Activated CD4-positive, alpha-beta memory T cell treated with anti-CD3 and anti-CD28 coated beads, Interleukin-2, amount 10 ng/mL, durations not matched to agents 7 days and 5 days (primary cell): Measurements from ENCODE around the gene AKIRIN2. TPM values are rescaled to one million over a fixed set of nuclear protein-coding genes. Genes with fewer than 3 reads are reported as not detected.

Experiments
- CTCF ChIA-PET: fragments of 350-600 bp; sonication (Branson Sonifier 250); formaldehyde crosslinking; loops from one replicate; lab custom pipeline; 2021; ENCODE audit warnings: antibody characterized with exemption, inconsistent platforms; lab: Charles Lee
- POLR2A ChIA-PET: fragments of 350-600 bp; sonication (Branson Sonifier 250); formaldehyde crosslinking; loops from one replicate; lab custom pipeline; 2021; ENCODE audit warnings: antibody characterized with exemption; lab: Charles Lee
- DNase-seq: peaks from one replicate; pipeline ENCODE4 v3.0.0-alpha.2; 2020
- H3K27ac Mint-ChIP-seq: one replicate; pipeline ENCODE4 v1.8.0; 2021; ENCODE audit warnings: mild to moderate bottlenecking, mixed read lengths
- H3K27me3 Mint-ChIP-seq: one replicate; pipeline ENCODE4 v1.8.0; 2021; ENCODE audit warnings: mixed read lengths
- H3K36me3 Mint-ChIP-seq: one replicate; pipeline ENCODE4 v1.8.0; 2021; ENCODE audit warnings: low read depth, mixed read lengths
- H3K4me1 Mint-ChIP-seq: one replicate; pipeline ENCODE4 v1.8.0; 2021; ENCODE audit warnings: mixed read lengths
- H3K4me3 Mint-ChIP-seq: one replicate; pipeline ENCODE4 v1.8.0; 2021; ENCODE audit warnings: mild to moderate bottlenecking, mixed read lengths
- H3K9me3 Mint-ChIP-seq: one replicate; pipeline ENCODE4 v1.8.0; 2021; ENCODE audit warnings: mixed read lengths
- total RNA-seq, 2 experiments: library from RNA; stranded (reverse); gene quantifications; one replicate each; pipeline ENCODE4 v1.2.3, GENCODE V29; 2021

The AKIRIN2 gene
- 10 to 100 TPM; 56.5 to 58.5 TPM for total RNA-seq

DNA sequence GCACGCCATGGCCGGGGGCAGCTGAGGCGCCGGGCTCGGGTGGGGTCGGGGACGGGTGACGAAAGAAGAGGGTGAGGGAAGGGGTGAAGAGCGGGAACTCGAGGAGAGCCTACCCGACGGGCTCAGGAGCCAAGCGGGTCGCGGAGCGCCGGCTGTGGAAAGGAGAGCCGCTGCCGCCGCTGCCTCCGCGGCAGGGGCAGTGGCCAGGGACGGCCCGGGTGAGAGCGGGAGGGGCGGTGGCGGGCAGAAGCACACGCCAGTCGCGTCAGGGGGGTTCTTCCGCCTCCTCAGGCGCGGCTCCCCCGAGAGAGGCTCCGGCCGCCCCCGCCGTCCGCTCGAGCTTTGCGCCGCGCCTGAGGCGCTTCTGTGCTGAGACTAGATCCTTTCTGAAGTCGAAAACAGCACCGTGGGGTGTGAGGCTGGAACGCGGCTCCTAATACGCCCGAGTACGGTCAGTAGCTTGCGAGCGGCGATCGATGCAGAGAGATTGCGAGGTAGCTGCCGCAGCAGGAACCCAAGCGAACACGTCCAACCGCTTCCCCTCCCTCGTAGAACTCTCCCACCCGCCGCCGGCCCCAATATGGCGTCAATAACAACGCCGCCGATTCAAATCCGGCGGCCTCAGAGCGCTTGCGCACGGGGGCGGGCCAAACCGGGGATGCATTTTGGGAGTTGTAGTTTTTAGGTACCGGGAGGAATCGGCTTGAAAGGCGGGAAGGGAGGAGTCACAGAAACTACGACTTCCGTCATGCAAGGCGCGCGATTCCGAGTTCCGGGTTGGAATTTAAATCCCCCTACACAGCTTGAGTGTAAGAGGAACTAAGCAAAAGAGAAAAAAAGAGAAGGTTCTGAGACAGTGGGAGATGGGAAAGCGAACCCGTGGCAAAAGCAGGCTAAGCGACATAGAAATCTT lies at the start of gene AKIRIN2:
AKIRIN2 (minus strand) TSS at position 558 of the 913 bp plus-strand sequence; CDS start at position 9, 549 bp downstream.
- Mint-ChIP-seq H3K4me3 (peak within 1 kb of the TSS; percentile 98), H3K27ac (peak within 1 kb of the TSS; percentile 96), H3K4me1 (peaks cover 61% of the 10 kb centered on the region), H3K9me3 (no peaks in the 10 kb centered on the region), H3K36me3 (peaks cover 36% of the 10 kb centered on the region), H3K27me3 (no peaks in the 10 kb centered on the region)
- ChIA-PET CTCF (interaction anchor here (0.7 to 1.3 kb wide), 5 partner anchors 12 to 112 kb away, joined by 3 to 5 read pairs (median 4); partner anchors contain the start of gene RARS2), POLR2A (interaction anchor here (0.7 to 5.0 kb wide), 33 partner anchors 10 to 1379 kb away, joined by 3 to 38 read pairs (median 5); partner anchors contain the start of genes CFAP206, ORC3, PNRC1 and RARS2)
- peak; percentile 97 for DNase-seq

GRCh38 chr6:87747646-87748045 lies 45.6 kb upstream of the AKIRIN2 start:
- ChIA-PET CTCF (no interaction called here), POLR2A (no interaction called here)
- DNase-seq = no peak
- peaks cover 5% of the 10 kb centered on the region for H3K36me3 Mint-ChIP-seq
- peaks cover 10% of the 10 kb centered on the region for H3K4me1 Mint-ChIP-seq
- no peak overlapping the region for H3K27ac Mint-ChIP-seq
- no peak overlapping the region for H3K4me3 Mint-ChIP-seq
- no peaks in the 10 kb centered on the region for H3K9me3 Mint-ChIP-seq
- peaks cover 5% of the 10 kb centered on the region for H3K27me3 Mint-ChIP-seq

DNA sequence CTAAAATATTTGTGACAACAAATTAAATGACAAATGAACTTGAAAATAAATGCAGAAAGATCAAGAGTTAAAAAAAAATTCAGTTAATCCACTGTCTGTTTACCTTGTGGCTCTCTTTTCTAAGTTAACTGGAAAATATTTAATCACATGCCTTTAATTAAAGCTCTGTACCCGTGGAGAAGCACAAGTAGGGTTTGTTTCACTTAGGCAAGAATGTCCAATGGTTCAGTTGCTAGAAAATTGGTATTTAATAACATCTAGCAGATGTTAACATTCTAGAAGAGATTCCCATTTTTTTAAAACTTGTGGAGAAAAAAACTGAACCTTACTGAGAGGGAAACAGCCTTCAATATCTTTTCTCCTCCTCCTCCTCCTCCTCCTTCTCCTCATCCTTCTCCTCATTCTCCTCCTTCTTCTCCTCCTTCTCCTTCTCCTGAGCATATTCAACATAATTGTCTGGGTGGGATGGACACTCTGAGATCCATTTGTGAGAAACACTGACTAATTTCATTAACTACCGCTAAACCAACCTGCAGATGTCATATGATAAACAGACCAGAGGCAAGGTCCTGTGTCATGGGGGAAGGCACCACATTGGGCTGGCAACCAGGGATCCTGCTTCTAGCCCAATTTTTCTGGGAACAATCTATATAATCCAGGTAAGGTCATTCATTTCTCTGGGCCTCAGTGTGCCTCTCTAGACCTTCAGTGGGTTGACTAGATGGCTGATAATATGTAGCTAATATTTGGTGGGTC lies 44.1 kb upstream of the AKIRIN2 start:
- Mint-ChIP-seq H3K4me1 (peaks cover 23% of the 10 kb centered on the region), H3K4me3 (no peak overlapping the region), H3K27me3 (peaks cover 5% of the 10 kb centered on the region), H3K27ac (no peak overlapping the region), H3K36me3 (peaks cover 14% of the 10 kb centered on the region), H3K9me3 (peaks cover 3% of the 10 kb centered on the region)
- POLR2A ChIA-PET = no interaction called here
- no peak for DNase-seq
- CTCF ChIA-PET = interaction anchor here (0.6 kb wide), 1 partner anchor 13 kb away, joined by 3 read pairs; no protein-coding TSS in a partner anchor

- Mint-ChIP-seq H3K36me3 (peaks cover 14% of the 10 kb centered on the region), H3K4me3 (no peak overlapping the region), H3K4me1 (peaks cover 33% of the 10 kb centered on the region), H3K9me3 (peaks cover 3% of the 10 kb centered on the region), H3K27me3 (peaks cover 5% of the 10 kb centered on the region), H3K27ac (no peak overlapping the region)
- DNase-seq = no peak
- CTCF ChIA-PET = no interaction called here
- POLR2A ChIA-PET = interaction anchor here (0.6 to 3.7 kb wide), 4 partner anchors 10 to 42 kb away, joined by 4 to 22 read pairs (median 4); partner anchors contain the start of gene AKIRIN2
Observed at GRCh38 chr6:87743454-87743853, 41.4 kb upstream of the AKIRIN2 start.

GRCh38 chr6:87742106-87742505 lies 40.1 kb upstream of the AKIRIN2 start:
- Mint-ChIP-seq H3K27me3 (peaks cover 5% of the 10 kb centered on the region), H3K4me1 (peaks cover 47% of the 10 kb centered on the region), H3K27ac (peak overlapping the region; percentile 83), H3K9me3 (peaks cover 3% of the 10 kb centered on the region), H3K4me3 (no peak overlapping the region), H3K36me3 (peaks cover 14% of the 10 kb centered on the region)
- peak; percentile 83 for DNase-seq
- POLR2A ChIA-PET = interaction anchor here (0.7 to 3.7 kb wide), 12 partner anchors 10 to 586 kb away, joined by 3 to 22 read pairs (median 4); partner anchors contain the start of genes AKIRIN2, ORC3, RARS2 and ZNF292
- CTCF ChIA-PET = interaction anchor here (1.1 to 1.2 kb wide), 2 partner anchors 15 to 90 kb away, joined by 3 to 4 read pairs; no protein-coding TSS in a partner anchor

GRCh38 chr6:87741001-87741650 lies 39.1 kb upstream of the AKIRIN2 start:
- H3K4me1 Mint-ChIP-seq = peaks cover 51% of the 10 kb centered on the region
- ChIA-PET POLR2A (interaction anchor here (0.9 to 3.7 kb wide), 6 partner anchors 9 to 585 kb away, joined by 3 to 22 read pairs (median 4); partner anchors contain the start of genes AKIRIN2 and ZNF292), CTCF (interaction anchor here (1.1 kb wide), 1 partner anchor 91 kb away, joined by 4 read pairs; no protein-coding TSS in a partner anchor)
- H3K27ac Mint-ChIP-seq = peak overlapping the region; percentile 36
- H3K4me3 Mint-ChIP-seq = no peak overlapping the region
- no peaks in the 10 kb centered on the region for H3K27me3 Mint-ChIP-seq
- H3K9me3 Mint-ChIP-seq = peaks cover 3% of the 10 kb centered on the region
- DNase-seq = no peak
- peaks cover 11% of the 10 kb centered on the region for H3K36me3 Mint-ChIP-seq

DNA sequence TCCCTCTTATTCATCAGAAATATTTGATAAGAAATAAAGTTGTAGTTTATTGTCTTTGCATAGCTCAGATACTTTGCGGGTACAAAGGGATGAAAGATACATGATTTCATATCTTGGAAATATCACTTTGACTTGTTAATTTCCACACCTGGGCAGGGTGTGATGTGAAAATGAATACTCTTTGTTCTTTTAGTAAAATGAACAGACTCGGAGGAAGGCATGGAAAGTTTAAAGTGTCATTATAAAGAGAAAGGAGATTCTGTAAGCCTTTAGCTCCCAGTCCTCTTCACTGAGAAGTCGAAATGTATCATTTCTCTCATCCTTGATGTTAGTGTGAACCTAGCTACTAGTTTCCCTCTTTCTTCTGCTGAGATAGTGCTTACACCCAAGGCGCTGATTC lies 36.7 kb upstream of the AKIRIN2 start:
- Mint-ChIP-seq H3K27me3 (no peaks in the 10 kb centered on the region), H3K9me3 (peaks cover 11% of the 10 kb centered on the region), H3K4me1 (peaks cover 56% of the 10 kb centered on the region), H3K4me3 (no peak overlapping the region), H3K27ac (peak overlapping the region; percentile 81), H3K36me3 (peaks cover 11% of the 10 kb centered on the region)
- CTCF ChIA-PET = interaction anchor here (0.9 to 1.5 kb wide), 3 partner anchors 15 to 35 kb away, joined by 3 to 8 read pairs (median 6); no protein-coding TSS in a partner anchor
- DNase-seq = no peak
- POLR2A ChIA-PET = interaction anchor here (0.7 to 2.2 kb wide), 10 partner anchors 9 to 40 kb away, joined by 3 to 16 read pairs (median 4); partner anchors contain the start of gene AKIRIN2

GRCh38 chr6:87738000-87738399 lies 36.0 kb upstream of the AKIRIN2 start:
- Mint-ChIP-seq H3K36me3 (peaks cover 11% of the 10 kb centered on the region), H3K4me1 (peaks cover 53% of the 10 kb centered on the region), H3K27ac (peak overlapping the region; percentile 81), H3K27me3 (no peaks in the 10 kb centered on the region), H3K9me3 (peaks cover 12% of the 10 kb centered on the region), H3K4me3 (peak overlapping the region; percentile 30)
- no peak for DNase-seq
- ChIA-PET CTCF (interaction anchor here (1.4 to 1.5 kb wide), 2 partner anchors 14 to 19 kb away, joined by 6 to 8 read pairs; no protein-coding TSS in a partner anchor), POLR2A (interaction anchor here (0.8 to 2.2 kb wide), 10 partner anchors 15 to 39 kb away, joined by 3 to 16 read pairs (median 4); partner anchors contain the start of gene AKIRIN2)

DNA sequence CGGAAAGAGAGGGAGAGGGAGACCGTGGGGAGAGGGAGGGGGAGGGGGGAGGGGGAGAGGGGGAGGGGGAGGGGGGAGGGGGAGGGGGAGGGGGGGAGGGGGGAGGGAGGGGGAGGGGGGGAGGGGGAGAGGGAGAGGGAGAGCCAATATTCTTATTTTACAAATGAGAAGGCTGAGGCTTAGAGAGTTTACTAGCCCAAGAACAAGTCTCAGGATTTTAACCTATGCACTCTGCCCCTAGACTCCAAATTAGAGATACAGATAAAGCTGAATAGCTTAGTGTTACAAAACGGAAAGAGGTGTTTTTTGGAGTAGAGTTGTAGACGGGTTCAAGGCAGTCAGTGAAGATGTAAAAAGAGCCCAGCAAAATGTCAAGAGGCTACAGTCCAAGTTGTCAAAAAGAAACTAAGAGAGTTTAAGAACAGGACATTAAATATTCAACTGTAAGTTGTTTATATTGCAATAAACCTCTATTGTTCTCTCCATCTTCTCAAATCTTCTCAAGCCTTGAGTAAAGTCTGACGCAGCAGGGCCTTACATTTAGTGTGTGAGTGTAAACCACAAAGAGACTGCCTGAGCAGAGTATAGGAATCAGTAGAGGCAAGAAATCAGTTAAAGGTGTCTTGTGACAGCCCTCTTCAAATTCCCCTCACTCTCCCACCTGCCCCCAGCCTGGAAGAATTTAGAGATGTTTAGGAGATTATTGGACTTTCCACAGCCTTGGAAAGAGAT lies 34.9 kb upstream of the AKIRIN2 start:
- peak overlapping the region; percentile 81 for H3K27ac Mint-ChIP-seq
- ChIA-PET POLR2A (interaction anchor here (1.5 to 2.2 kb wide), 2 partner anchors 18 to 23 kb away, joined by 4 to 10 read pairs; no protein-coding TSS in a partner anchor), CTCF (no interaction called here)
- no peak overlapping the region for H3K4me3 Mint-ChIP-seq
- H3K27me3 Mint-ChIP-seq = no peaks in the 10 kb centered on the region
- peak; percentile 34 for DNase-seq
- peaks cover 2% of the 10 kb centered on the region for H3K36me3 Mint-ChIP-seq
- peaks cover 49% of the 10 kb centered on the region for H3K4me1 Mint-ChIP-seq
- peaks cover 10% of the 10 kb centered on the region for H3K9me3 Mint-ChIP-seq

DNA sequence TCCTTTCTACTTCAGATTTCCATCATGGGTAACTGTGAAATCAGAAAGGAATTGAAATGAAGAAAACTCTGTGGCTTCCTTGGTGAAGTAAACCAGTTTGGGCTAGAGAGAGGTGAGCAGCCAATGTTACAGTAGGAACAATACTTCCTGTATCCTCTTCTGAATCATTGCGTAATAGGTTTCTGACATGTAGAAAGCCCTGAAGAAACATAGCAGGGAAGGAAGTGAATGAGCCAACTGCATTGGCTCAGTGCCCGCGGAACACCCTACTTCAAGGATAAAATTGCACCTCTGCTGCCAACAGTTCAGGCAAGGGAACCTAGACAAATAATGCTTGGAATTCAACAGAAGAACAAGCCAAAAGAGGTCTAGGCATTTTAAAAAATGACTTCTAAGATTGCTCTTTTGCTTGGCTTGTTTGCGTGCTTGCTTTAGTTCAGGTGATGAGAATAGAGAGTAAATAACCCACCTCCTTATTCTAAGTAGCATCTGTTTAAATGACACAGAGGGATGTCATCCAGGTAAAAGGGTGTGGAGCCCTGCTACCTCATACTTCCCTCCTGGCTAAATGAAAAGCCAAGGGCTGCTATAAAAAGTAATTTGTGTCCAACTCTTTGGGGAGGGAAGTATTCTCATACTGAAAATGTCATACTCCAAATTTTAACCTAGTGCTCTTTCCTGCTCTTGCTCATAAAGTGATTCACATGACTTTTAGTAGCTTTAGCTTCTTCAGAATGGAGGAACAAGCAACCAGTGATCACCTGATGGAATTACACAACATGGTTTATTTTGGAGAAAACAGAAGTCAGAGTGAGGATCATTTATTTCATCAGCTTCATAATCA lies 30.0 kb upstream of the AKIRIN2 start:
- Mint-ChIP-seq H3K4me1 (peaks cover 37% of the 10 kb centered on the region), H3K4me3 (peak overlapping the region; percentile 6), H3K27me3 (peaks cover 7% of the 10 kb centered on the region), H3K36me3 (no peaks in the 10 kb centered on the region), H3K9me3 (peaks cover 9% of the 10 kb centered on the region), H3K27ac (peak overlapping the region; percentile 68)
- DNase-seq = peak; percentile 48
- CTCF ChIA-PET = interaction anchor here (0.6 to 1.8 kb wide), 2 partner anchors 8 to 23 kb away, joined by 4 to 7 read pairs; no protein-coding TSS in a partner anchor
- POLR2A ChIA-PET = interaction anchor here (0.8 to 1.2 kb wide), 7 partner anchors 10 to 77 kb away, joined by 3 to 5 read pairs (median 4); partner anchors contain the start of gene AKIRIN2
